Measurements from ENCODE around the gene SLC17A9. TPM values are rescaled to one million over a fixed set of nuclear protein-coding genes. Genes with fewer than 3 reads are reported as not detected.

Gene SLC17A9
- total RNA-seq, 1 donor from 2014 or later, result 1.2 TPM

DNA sequence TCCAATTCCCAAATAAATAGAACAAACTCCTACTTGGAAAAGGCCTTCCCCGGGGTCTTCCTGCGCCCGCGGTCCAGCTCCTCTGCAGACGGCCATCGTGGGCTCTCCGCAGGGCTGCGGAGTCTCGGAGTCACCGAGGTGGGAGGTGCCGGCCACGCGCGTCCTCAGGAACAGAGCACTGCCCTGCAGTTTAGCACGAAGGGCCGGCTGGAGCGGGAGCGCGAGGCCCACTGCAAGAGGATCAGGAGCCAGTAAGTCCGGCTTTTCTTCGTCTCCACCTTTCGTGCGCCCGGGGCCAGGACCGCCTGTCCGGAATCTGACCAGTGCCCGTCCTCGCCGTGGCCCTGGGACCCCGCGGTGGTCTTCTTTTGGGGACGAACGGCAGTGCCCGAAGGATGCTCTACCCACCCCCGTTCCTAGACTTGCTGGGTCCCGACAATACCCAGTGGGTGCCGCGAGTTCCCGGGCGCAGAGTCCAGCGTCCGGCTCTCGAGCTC, 52.9 kb downstream of the SLC17A9 start:
- Mint-ChIP-seq H3K27me3 (ENCODE audit: low read depth) (peaks cover 54% of the 10 kb centered on the region), H3K27ac (ENCODE audit: unreplicated experiment) (no peak overlapping the region), H3K36me3 (ENCODE audit: low read depth) (peaks cover 1% of the 10 kb centered on the region), H3K4me3 (ENCODE audit: unreplicated experiment) (no peak overlapping the region), H3K4me1 (ENCODE audit: low read depth) (peaks cover 4% of the 10 kb centered on the region), H3K9me3 (ENCODE audit: low read depth) (no peaks in the 10 kb centered on the region)
- no peak for DNase-seq (ENCODE audit: low spot score)
- TF ChIP-seq CTCF (IDR thresholded peaks at IDR 0.05), result no peak

GRCh38 chr20:63005862-63006539, 53.5 kb downstream of the SLC17A9 start:
- TF ChIP-seq CTCF (IDR thresholded peaks at IDR 0.05), result no peak
- no peak for DNase-seq (ENCODE audit: low spot score)
- Mint-ChIP-seq H3K36me3 (ENCODE audit: low read depth) (peaks cover 2% of the 10 kb centered on the region), H3K4me3 (ENCODE audit: unreplicated experiment) (no peak overlapping the region), H3K4me1 (ENCODE audit: low read depth) (peaks cover 4% of the 10 kb centered on the region), H3K27ac (ENCODE audit: unreplicated experiment) (no peak overlapping the region), H3K27me3 (ENCODE audit: low read depth) (peaks cover 49% of the 10 kb centered on the region), H3K9me3 (ENCODE audit: low read depth) (no peaks in the 10 kb centered on the region)

- H3K27me3 Mint-ChIP-seq (ENCODE audit: low read depth), result peaks cover 44% of the 10 kb centered on the region
- no peaks in the 10 kb centered on the region for H3K9me3 Mint-ChIP-seq (ENCODE audit: low read depth)
- DNase-seq (ENCODE audit: low spot score), result no peak
- peaks cover 2% of the 10 kb centered on the region for H3K36me3 Mint-ChIP-seq (ENCODE audit: low read depth)
- peaks cover 4% of the 10 kb centered on the region for H3K4me1 Mint-ChIP-seq (ENCODE audit: low read depth)
- no peak for TF ChIP-seq CTCF (IDR thresholded peaks at IDR 0.05)
- H3K27ac Mint-ChIP-seq (ENCODE audit: unreplicated experiment), result no peak within 1 kb of the TSS
- peak within 1 kb of the TSS; percentile 41 for H3K4me3 Mint-ChIP-seq (ENCODE audit: unreplicated experiment)
These were observed 54.2 kb downstream of the SLC17A9 start, which contains the start of gene BHLHE23 for GRCh38 chr20:63006540-63007359. BHLHE23 (minus strand) TSS chr20:63006964; CDS start chr20:63006774, 190 bp downstream.

DNA sequence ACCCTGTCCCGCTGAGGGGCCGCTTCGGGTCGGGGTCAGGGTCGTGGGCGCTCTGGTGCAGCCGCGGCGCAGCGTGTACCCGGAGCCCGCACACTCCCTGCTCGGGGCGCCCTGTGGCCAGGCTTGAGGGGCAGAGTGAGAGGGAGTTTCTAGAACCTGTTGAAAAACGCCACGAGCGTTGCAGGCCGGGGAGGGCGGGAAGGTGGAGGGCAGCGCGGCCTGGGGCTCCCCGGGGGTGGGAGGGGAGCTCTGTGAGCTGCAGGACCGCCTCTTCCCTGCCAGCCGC, 54.8 kb downstream of the SLC17A9 start:
- H3K9me3 Mint-ChIP-seq (ENCODE audit: low read depth), result no peaks in the 10 kb centered on the region
- H3K4me3 Mint-ChIP-seq (ENCODE audit: unreplicated experiment), result no peak overlapping the region
- peaks cover 41% of the 10 kb centered on the region for H3K27me3 Mint-ChIP-seq (ENCODE audit: low read depth)
- peaks cover 4% of the 10 kb centered on the region for H3K4me1 Mint-ChIP-seq (ENCODE audit: low read depth)
- peaks cover 2% of the 10 kb centered on the region for H3K36me3 Mint-ChIP-seq (ENCODE audit: low read depth)
- no peak overlapping the region for H3K27ac Mint-ChIP-seq (ENCODE audit: unreplicated experiment)
- no peak for TF ChIP-seq CTCF (IDR thresholded peaks at IDR 0.05)
- DNase-seq (ENCODE audit: low spot score), result no peak

- peaks cover 35% of the 10 kb centered on the region for H3K27me3 Mint-ChIP-seq (ENCODE audit: low read depth)
- peaks cover under 1% of the 10 kb centered on the region for H3K9me3 Mint-ChIP-seq (ENCODE audit: low read depth)
- peaks cover 4% of the 10 kb centered on the region for H3K4me1 Mint-ChIP-seq (ENCODE audit: low read depth)
- H3K36me3 Mint-ChIP-seq (ENCODE audit: low read depth), result peaks cover 2% of the 10 kb centered on the region
- no peak overlapping the region for H3K27ac Mint-ChIP-seq (ENCODE audit: unreplicated experiment)
- TF ChIP-seq CTCF (IDR thresholded peaks at IDR 0.05), result no peak
- DNase-seq (ENCODE audit: low spot score), result no peak
- H3K4me3 Mint-ChIP-seq (ENCODE audit: unreplicated experiment), result no peak overlapping the region
These were observed 55.4 kb downstream of the SLC17A9 start for GRCh38 chr20:63007646-63008488.
